Hepatocyte (in vitro differentiated cells): Measurements from ENCODE around the gene NCAPD3.

Source experiments
- CTCF ChIP-seq: fragments of 200-600 bp; sonication (generic); IDR thresholded peaks from 2 replicates; pipeline ENCODE4 v1.5.1; 2016; ENCODE audit warnings: antibody characterized with exemption, mild to moderate bottlenecking; ENCODE audit not compliant: poor library complexity
- EZH2 ChIP-seq: fragments of 200-600 bp; sonication (generic); IDR thresholded peaks from 2 replicates; pipeline ENCODE4 v1.6.1; 2016; ENCODE audit warnings: antibody characterized with exemption, mild to moderate bottlenecking, borderline replicate concordance

DNA sequence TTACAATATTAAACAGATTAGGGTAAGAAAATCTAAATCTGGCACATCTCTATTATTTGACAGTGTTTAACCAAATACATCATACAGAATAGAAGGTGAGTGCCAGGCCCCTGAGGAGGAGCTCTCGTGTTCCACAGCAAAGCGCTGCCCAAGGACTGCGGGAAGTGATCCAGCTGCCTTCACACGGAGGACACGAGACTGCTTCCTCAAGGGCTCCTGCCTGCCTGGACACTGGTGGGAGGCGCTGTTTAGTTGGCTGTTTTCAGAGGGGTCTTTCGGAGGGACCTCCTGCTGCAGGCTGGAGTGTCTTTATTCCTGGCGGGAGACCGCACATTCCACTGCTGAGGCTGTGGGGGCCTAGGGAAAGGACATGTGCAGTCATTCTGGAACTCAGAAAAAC lies 71.1 kb downstream of the NCAPD3 start:
- TF ChIP-seq CTCF (no peak), EZH2 (no peak)
